ENCODE data around the gene FAXDC2. TPM values are rescaled to one million over a fixed set of nuclear protein-coding genes. Genes with fewer than 3 reads are reported as not detected.

The FAXDC2 gene
- total RNA-seq, 2 experiments from 2014 or later: not detected

DNA sequence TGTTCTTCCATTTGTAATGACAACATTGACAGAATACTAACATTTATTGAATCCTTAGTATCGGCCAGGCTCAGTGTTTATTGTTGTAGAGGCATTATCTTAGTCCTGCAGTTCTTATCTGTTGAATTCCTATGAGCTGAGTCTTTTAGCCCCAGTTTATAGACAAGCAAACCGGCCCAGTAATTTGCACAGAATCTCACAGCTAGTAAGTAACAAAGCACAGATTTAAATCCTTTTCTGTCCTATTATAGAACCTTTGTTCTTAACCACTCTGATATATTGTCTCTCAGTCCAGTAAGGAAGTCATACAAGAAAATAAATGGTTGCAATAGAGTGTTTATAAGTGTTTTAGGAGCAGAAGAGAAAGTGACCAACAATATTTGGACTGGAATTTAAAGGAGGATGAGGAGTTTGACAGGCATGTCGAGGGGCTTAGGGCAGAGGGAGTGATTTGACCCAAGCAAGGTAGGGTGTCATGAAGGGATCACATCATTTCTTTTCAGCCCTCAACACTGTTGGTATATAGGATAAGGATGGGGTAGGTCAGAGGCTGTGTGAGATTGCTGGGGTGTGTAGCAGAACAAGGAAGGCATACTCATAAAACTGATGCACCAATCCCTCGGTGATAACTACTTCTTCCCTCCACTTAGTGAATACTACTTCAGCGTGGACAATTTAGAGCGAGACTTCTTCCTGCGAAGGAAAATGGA lies 55.7 kb downstream of the FAXDC2 start:
- Mint-ChIP-seq H3K27ac (no peak overlapping the region), H3K4me3 (no peak overlapping the region), H3K27me3 (no peaks in the 10 kb centered on the region), H3K4me1 (peaks cover 24% of the 10 kb centered on the region), H3K9me3 (ENCODE audit: low read depth) (no peaks in the 10 kb centered on the region), H3K36me3 (peaks cover 54% of the 10 kb centered on the region)
- ATAC-seq (no peak), DNase-seq (no peak)
- CTCF ChIA-PET: interaction anchor here (0.5 to 0.9 kb wide), 2 partner anchors 122 to 144 kb away, joined by 3 to 4 read pairs; no protein-coding TSS in a partner anchor

DNA sequence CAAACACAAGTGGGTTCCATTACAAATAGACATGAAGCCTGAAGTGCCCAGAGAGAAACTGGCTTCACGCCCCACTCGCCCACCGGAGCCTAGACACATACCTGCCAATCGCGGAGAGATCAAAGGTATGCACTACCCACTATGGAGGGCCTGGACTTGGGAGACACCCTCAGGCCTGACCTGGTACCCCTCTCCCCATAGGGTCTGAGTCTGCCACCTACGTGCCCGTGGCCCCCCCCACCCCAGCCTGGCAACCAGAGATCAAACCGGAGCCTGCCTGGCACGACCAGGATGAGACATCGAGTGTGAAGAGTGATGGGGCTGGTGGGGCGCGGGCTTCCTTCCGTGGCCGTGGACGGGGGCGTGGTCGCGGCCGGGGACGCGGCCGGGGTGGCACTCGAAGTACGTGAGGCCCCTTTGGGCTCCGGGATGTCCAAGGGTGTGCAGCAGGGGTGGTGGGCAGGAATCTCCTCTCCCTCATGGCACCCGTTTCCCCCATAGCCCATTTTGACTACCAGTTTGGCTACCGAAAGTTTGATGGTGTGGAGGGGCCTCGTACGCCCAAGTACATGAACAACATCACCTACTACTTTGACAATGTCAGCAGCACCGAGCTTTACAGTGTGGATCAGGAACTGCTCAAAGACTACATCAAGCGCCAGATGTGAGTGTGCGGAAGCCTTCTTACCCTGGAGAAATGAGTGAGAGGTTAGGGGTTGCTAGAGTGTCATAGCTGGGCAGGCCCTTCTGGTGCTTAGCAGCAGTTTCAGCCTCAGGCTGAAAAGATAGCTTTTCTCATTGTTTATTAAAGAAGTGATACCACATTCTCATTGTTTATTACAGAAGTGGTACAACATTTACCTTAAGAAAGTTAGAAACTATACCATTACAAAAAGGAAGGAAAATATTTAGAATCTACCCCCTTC lies 56.5 kb downstream of the FAXDC2 start:
- H3K27ac Mint-ChIP-seq: no peak overlapping the region
- DNase-seq: no peak
- no peaks in the 10 kb centered on the region for H3K27me3 Mint-ChIP-seq
- CTCF ChIA-PET: interaction anchor here (0.5 to 0.9 kb wide), 2 partner anchors 121 to 144 kb away, joined by 3 to 4 read pairs; no protein-coding TSS in a partner anchor
- H3K4me3 Mint-ChIP-seq: no peak overlapping the region
- H3K36me3 Mint-ChIP-seq: peaks cover 48% of the 10 kb centered on the region
- no peak for ATAC-seq
- H3K9me3 Mint-ChIP-seq (ENCODE audit: low read depth): no peaks in the 10 kb centered on the region
- peaks cover 17% of the 10 kb centered on the region for H3K4me1 Mint-ChIP-seq

DNA sequence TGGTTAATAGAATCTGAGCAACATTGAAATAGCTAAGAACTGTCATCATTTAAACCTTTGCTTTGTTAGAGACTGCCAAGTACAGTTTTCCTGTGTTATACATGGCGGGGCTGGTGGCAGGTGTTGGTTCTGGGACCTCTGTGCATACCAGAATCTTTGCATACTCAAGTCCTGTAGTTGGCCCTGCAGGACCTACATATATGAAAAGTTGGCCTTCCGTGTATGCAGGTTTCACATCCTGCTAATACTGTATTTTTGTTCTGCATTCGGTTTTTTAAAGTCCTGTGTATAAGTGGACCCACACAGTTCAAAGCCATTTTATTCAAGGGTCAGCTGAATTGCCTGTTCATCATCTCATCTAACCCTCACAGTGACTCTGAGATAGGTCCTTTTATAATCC lies 58.9 kb downstream of the FAXDC2 start:
- no peak for ATAC-seq
- H3K27ac Mint-ChIP-seq: no peak overlapping the region
- no peak for DNase-seq
- H3K4me1 Mint-ChIP-seq: peaks cover 26% of the 10 kb centered on the region
- CTCF ChIA-PET: interaction anchor here (1.0 to 1.3 kb wide), 2 partner anchors 10 to 34 kb away, joined by 3 read pairs; no protein-coding TSS in a partner anchor
- no peaks in the 10 kb centered on the region for H3K9me3 Mint-ChIP-seq (ENCODE audit: low read depth)
- no peak overlapping the region for H3K4me3 Mint-ChIP-seq
- no peaks in the 10 kb centered on the region for H3K27me3 Mint-ChIP-seq
- peaks cover 39% of the 10 kb centered on the region for H3K36me3 Mint-ChIP-seq

DNA sequence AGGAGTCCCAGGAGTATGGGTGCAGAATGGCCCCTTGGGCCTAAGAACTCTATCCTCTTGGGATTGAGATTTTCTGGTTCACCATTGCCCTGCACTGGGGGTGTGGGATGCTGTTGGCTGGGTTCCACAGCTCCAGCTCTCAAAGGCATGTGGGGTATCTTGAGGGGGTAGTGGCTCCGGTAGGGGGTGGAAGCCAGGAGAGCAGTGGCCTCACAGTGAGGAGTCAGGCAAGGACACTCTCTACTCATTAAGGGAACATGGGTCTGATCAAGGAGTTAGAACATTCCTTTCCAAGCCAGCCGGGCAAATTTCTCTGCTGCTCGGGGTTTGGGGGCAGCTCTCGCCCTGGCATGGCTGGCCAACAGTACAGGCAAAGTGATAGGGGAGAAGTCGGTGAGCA lies 62.2 kb downstream of the FAXDC2 start:
- Mint-ChIP-seq H3K9me3 (ENCODE audit: low read depth) (no peaks in the 10 kb centered on the region), H3K4me1 (peaks cover 53% of the 10 kb centered on the region), H3K4me3 (no peak overlapping the region), H3K27ac (peak overlapping the region; percentile 24), H3K36me3 (peaks cover 20% of the 10 kb centered on the region), H3K27me3 (no peaks in the 10 kb centered on the region)
- ATAC-seq: no peak
- no peak for DNase-seq
- CTCF ChIA-PET: no interaction called here

DNA sequence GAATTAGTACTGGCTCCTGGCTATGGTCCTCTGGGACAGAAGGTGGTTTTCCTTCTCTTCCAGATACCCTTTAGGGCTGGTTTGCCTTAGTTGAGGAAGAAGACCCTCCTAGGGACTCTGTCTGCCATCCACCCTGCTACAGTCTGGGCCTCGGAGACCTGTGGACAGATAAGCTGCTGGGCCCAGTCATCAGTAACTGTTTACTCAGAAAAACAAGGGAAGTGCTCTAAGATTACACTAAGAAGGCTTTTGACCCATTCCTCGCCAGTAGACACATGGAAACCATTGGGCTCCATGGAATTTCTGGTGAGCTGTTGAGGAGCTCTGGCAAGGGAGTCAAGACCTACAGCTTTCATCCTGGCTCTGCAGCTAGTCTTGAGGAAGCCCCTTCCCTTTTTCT lies 64.0 kb downstream of the FAXDC2 start:
- ATAC-seq (no peak), DNase-seq (no peak)
- CTCF ChIA-PET: no interaction called here
- H3K36me3 Mint-ChIP-seq: peaks cover 11% of the 10 kb centered on the region
- H3K4me3 Mint-ChIP-seq: no peak overlapping the region
- H3K27ac Mint-ChIP-seq: no peak overlapping the region
- H3K9me3 Mint-ChIP-seq (ENCODE audit: low read depth): no peaks in the 10 kb centered on the region
- peaks cover 57% of the 10 kb centered on the region for H3K4me1 Mint-ChIP-seq
- H3K27me3 Mint-ChIP-seq: no peaks in the 10 kb centered on the region

DNA sequence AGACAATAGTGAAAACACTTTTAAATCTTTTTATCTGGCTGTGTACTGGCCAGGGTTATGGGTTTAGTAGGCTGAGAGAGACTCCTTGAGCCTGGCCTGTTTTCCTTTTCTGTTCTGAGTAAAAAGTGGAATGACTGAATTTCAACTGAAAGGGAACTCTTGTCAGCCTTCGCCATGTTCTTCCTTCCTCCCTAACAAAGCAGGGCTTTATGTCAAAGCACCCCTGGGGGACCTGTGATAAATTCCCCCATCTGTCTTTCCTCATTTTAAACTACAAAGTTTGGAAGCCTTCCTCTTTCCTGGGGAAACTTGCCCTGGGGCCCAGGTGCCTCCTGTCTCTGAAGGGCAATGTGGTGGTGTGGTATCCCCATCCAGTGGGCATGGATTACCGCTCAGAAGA lies 65.5 kb downstream of the FAXDC2 start:
- H3K27me3 Mint-ChIP-seq: no peaks in the 10 kb centered on the region
- ATAC-seq: no peak
- H3K9me3 Mint-ChIP-seq (ENCODE audit: low read depth): no peaks in the 10 kb centered on the region
- DNase-seq: no peak
- no peak overlapping the region for H3K4me3 Mint-ChIP-seq
- H3K36me3 Mint-ChIP-seq: peaks cover 4% of the 10 kb centered on the region
- H3K27ac Mint-ChIP-seq: peak overlapping the region; percentile 72
- CTCF ChIA-PET: interaction anchor here (0.6 kb wide), 1 partner anchor 710 kb away, joined by 4 read pairs; no protein-coding TSS in a partner anchor
- peaks cover 66% of the 10 kb centered on the region for H3K4me1 Mint-ChIP-seq

DNA sequence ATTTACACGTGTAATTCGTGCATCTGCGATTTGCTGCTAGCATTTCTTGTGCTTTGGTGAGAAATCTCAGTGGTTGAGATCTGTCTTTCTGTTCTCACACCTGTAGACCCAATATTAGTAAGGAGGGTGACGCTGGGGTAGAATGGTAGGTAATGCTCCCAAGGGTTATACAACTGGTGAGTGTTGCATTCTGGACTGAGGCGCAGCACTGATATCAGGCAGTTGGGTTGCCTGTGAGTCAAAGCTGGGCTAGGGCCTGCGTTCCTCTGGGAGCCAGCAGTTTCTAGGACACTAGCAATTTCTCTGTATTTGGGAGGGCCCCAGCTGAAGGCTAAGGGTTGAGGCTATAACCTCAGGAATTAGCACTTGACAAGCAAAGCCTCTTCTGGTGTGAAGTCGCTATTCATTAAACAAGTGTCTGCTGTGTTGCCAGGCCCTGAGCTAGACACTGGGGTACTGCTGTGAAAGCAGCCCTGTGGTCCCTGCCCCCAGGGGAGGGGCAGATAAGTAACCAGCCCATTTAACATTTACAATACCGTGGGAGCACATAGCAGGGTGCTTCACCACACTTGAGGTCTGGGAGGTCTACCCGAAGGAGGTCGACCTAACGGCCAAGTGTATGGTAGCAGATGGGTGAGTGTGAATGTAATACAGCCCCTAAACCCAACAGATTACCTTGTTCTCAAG lies 66.5 kb downstream of the FAXDC2 start:
- peak overlapping the region; percentile 36 for H3K27ac Mint-ChIP-seq
- H3K9me3 Mint-ChIP-seq (ENCODE audit: low read depth): no peaks in the 10 kb centered on the region
- DNase-seq (no peak), ATAC-seq (peak; percentile 52)
- CTCF ChIA-PET: no interaction called here
- no peak overlapping the region for H3K4me3 Mint-ChIP-seq
- peaks cover 4% of the 10 kb centered on the region for H3K36me3 Mint-ChIP-seq
- peaks cover 73% of the 10 kb centered on the region for H3K4me1 Mint-ChIP-seq
- H3K27me3 Mint-ChIP-seq: no peaks in the 10 kb centered on the region

DNA sequence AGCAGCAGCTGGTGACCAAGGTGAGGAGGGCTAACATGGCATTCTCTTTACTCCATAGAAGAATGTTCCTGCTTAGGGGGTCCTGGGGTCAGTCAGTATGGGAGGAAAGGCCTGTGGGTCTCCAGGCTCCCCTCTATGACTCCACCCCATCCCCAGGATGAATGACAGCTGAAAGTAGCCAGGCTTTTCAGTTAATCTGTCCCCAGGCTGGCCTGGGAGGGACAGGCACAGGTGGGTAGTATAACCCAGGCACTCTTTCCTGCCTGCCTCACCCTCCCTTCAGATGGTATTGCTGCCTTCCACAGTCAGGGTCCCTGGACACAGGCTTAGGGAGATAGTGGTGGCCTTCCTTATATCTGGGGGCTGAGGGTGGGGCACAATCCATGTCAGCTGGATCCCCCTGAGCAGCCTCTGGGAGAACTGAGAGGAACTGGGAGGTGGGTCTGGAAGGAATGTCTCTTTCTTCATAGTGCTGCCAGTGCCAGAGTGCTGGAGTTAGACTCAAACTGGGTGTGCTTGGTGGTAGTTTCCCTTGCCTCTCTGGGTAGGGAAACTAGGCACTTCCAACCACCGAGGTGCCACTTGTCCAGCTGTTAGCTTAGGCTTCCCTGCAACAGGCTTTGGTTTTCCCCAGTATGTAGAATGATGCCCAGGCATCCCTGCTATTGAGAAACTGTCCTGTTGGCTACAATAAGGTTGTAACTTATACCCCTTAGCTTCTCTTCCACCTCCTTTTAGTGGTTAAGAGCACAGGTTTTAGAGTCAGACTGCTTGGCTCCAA lies 67.4 kb downstream of the FAXDC2 start:
- Mint-ChIP-seq H3K27me3 (no peaks in the 10 kb centered on the region), H3K9me3 (ENCODE audit: low read depth) (no peaks in the 10 kb centered on the region), H3K36me3 (peaks cover 2% of the 10 kb centered on the region), H3K27ac (no peak overlapping the region), H3K4me3 (no peak overlapping the region), H3K4me1 (peaks cover 70% of the 10 kb centered on the region)
- CTCF ChIA-PET: no interaction called here
- no peak for ATAC-seq
- DNase-seq: no peak

DNA sequence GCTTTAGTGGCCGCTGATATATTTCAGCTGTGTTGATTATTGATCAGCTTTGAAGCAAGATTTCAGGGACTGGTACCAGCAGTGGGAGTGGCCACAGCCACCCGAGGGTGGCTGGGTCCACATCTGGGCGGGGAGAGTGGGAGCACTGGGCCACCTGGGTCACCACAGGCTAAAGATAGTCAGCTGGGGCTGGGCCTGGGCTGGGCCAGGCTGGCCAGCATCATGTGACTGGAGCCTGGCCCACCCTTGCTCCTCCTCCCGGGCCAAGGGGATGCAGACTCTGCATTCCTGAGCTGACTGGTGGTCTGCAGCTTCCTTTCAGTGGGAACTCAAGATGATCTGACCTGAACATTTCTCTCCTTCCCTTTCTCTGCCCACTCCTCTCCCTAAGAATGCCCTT lies 68.1 kb downstream of the FAXDC2 start:
- Mint-ChIP-seq H3K27me3 (no peaks in the 10 kb centered on the region), H3K36me3 (peaks cover 4% of the 10 kb centered on the region), H3K4me3 (no peak overlapping the region), H3K27ac (no peak overlapping the region), H3K9me3 (ENCODE audit: low read depth) (no peaks in the 10 kb centered on the region), H3K4me1 (peaks cover 64% of the 10 kb centered on the region)
- CTCF ChIA-PET: interaction anchor here (1.2 kb wide), 1 partner anchor 132 kb away, joined by 3 read pairs; no protein-coding TSS in a partner anchor
- DNase-seq (no peak), ATAC-seq (no peak)

DNA sequence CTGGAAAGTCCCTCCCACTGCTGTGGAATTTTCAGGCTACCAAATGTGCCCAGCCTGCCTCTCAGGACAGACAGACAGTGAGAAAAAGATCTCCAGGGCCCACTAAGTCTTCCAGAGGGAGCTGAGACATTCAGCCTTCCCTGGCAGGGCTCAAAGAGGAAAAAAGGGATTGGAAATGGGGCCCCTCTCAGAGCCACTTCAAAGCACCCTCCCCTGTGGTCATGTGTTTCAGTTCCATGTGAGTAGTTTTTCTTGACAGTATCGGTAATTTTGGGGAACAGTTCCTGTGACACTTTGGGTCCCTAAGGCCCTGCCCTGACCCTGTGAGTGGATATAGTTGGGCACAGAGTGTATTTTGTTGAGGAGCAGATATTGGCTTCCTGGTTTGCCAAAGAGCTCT lies 70.3 kb downstream of the FAXDC2 start:
- Mint-ChIP-seq H3K9me3 (ENCODE audit: low read depth) (no peaks in the 10 kb centered on the region), H3K27me3 (no peaks in the 10 kb centered on the region), H3K36me3 (peaks cover 2% of the 10 kb centered on the region), H3K4me1 (peaks cover 55% of the 10 kb centered on the region), H3K27ac (peak overlapping the region; percentile 28), H3K4me3 (no peak overlapping the region)
- CTCF ChIA-PET: no interaction called here
- no peak for ATAC-seq
- no peak for DNase-seq

DNA sequence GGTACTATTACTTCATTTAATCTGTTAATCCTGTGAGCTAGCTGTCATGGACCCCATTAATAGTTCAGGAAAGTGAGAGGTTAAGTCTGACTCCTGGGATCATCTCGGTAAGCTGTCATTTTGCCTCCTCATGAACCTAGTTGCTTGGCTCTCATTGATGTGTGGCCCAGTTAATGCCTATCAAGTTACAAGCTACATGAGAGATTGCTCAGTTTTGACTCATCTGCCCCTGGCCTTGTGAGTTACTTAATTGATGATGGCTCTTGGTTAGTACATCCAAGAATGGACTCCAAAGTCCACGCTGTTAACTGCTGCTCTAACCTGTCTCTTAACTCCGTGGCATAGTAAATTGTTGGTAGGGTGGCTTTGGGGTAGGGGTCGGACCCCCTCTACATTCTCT lies 71.3 kb downstream of the FAXDC2 start:
- CTCF ChIA-PET: no interaction called here
- no peak for DNase-seq
- Mint-ChIP-seq H3K9me3 (ENCODE audit: low read depth) (no peaks in the 10 kb centered on the region), H3K36me3 (peaks cover 2% of the 10 kb centered on the region), H3K27ac (no peak overlapping the region), H3K4me1 (peaks cover 51% of the 10 kb centered on the region), H3K27me3 (no peaks in the 10 kb centered on the region), H3K4me3 (no peak overlapping the region)
- no peak for ATAC-seq

DNA sequence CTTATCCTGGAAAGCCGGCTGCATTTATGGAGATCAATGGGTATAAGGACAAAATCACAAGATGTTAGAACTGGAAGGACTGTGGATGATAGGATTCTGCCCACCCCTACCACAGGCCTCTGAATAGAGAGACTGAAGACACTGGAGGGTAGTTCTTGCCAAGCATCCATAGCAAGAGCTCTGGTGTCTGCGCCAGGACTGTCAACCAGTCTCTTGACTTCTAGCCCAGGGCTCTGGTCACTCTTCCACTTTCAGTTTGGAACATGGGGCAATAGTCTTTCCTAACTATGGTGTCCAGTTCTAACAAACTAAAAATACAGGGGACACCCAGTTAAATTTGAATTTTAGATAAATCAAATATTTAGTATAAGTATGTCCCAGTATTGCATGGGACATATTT lies 71.9 kb downstream of the FAXDC2 start:
- CTCF ChIA-PET: no interaction called here
- DNase-seq (no peak), ATAC-seq (no peak)
- Mint-ChIP-seq H3K36me3 (peaks cover 2% of the 10 kb centered on the region), H3K4me1 (peaks cover 49% of the 10 kb centered on the region), H3K27me3 (no peaks in the 10 kb centered on the region), H3K27ac (no peak overlapping the region), H3K9me3 (ENCODE audit: low read depth) (no peaks in the 10 kb centered on the region), H3K4me3 (no peak overlapping the region)

DNA sequence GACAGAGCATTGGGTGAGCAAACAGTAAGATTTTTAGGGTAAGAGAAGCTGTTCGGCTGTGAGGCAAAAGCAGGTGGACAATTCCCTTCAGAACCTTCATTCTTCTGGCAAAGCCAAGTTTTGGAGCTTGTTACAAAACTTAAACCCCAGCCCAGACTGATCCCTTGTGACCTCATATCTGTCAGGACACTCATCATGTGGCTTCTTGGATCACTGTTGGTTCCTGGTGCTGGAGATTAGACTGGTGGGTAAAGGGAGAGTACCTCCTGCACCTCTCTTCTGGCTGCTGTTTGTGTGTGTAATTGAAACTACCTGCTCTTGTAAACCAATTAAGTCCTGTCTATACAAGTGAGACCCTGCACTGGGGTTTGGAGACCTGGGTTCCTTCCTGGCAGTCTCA lies 74.2 kb downstream of the FAXDC2 start:
- Mint-ChIP-seq H3K4me1 (peaks cover 36% of the 10 kb centered on the region), H3K36me3 (peaks cover 2% of the 10 kb centered on the region), H3K4me3 (no peak overlapping the region), H3K27ac (no peak overlapping the region), H3K27me3 (no peaks in the 10 kb centered on the region), H3K9me3 (ENCODE audit: low read depth) (no peaks in the 10 kb centered on the region)
- CTCF ChIA-PET: no interaction called here
- no peak for ATAC-seq
- no peak for DNase-seq

All from activated CD8-positive, alpha-beta memory T cell treated with anti-CD3 and anti-CD28 coated beads, Interleukin-2, amount 10 ng/mL, durations not matched to agents 7 days and 5 days (primary cell).